GM23338 (cell line): ENCODE data around the gene SLC35B1.

Experiments
- CREB1 ChIP-seq: fragments of 250-450 bp; sonication (Bioruptor Pico); IDR thresholded peaks from 2 replicates; pipeline ENCODE4 v1.5.0; 2020; ENCODE audit warnings: low read depth, mild to moderate bottlenecking, moderate library complexity
- EZH2 ChIP-seq: fragments of 200-600 bp; sonication (generic); IDR thresholded peaks from one replicate; pipeline ENCODE4 v1.8.0; 2017; ENCODE audit warnings: antibody characterized with exemption, mild to moderate bottlenecking, low read depth; ENCODE audit not compliant: unreplicated experiment
- EZH2phosphoT487 ChIP-seq: fragments of 200-600 bp; sonication (generic); IDR thresholded peaks from one replicate; pipeline ENCODE4 v1.8.1; 2018; ENCODE audit warnings: antibody characterized with exemption; ENCODE audit not compliant: unreplicated experiment
- JUNB ChIP-seq: IDR thresholded peaks from one replicate; pipeline ENCODE4 v1.6.1; 2016; ENCODE audit warnings: antibody characterized with exemption; ENCODE audit not compliant: unreplicated experiment
- NANOG ChIP-seq: IDR thresholded peaks from 2 replicates; pipeline ENCODE4 v1.6.1; 2016; ENCODE audit warnings: antibody characterized with exemption, borderline replicate concordance
- POLR2AphosphoS5 ChIP-seq: IDR thresholded peaks from 2 replicates; pipeline ENCODE4 v1.6.1; 2016; ENCODE audit warnings: antibody characterized with exemption, low read depth
- ZNF114 ChIP-seq: fragments of 250-450 bp; sonication (Bioruptor Pico); IDR thresholded peaks from 2 replicates; pipeline ENCODE4 v1.5.0; 2020; ENCODE audit warnings: mild to moderate bottlenecking, moderate library complexity
- ZNF331 ChIP-seq: fragments of 250-450 bp; sonication (Bioruptor Pico); IDR thresholded peaks from 2 replicates; pipeline ENCODE4 v1.5.0; 2020; ENCODE audit warnings: low read depth, mild to moderate bottlenecking, moderate library complexity
- TF ChIP-seq, protein P1 (sequence below), 2 experiments: fragments of 200-600 bp in 1 of 2; sonication (generic) in 1 of 2; conservative IDR thresholded peaks; 2 replicates each; pipeline versions ENCODE4 v1.5.1 to v1.6.1; 2016 to 2017; ENCODE audit warnings: antibody characterized with exemption in 2 of 2, low read depth in 2 of 2, mild to moderate bottlenecking in 2 of 2, moderate library complexity in 1 of 2
- TF ChIP-seq, protein P2 (sequence below): IDR thresholded peaks from one replicate; pipeline ENCODE4 v1.6.1; 2018; ENCODE audit warnings: antibody characterized with exemption; ENCODE audit not compliant: unreplicated experiment

DNA sequence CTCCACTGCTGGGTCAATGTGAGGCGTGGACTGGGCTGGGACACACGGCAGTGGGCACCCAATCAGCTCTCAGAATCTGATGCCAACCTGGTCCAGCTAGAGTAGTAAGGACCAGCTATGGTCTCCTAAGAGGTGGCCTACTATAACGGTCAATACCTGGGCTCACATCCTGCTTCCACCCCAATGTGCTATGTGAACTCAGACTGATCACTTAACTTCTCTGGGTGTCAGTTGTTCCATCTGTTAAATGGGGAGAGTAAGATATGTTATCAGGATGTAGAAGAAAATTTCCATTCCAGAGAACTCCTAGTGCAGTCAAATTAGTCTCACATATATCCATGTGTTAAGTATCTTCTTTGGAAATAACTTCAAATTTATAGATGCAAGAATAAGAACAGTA lies 42.0 kb upstream of the SLC35B1 start:
- TF ChIP-seq, protein P1, sequence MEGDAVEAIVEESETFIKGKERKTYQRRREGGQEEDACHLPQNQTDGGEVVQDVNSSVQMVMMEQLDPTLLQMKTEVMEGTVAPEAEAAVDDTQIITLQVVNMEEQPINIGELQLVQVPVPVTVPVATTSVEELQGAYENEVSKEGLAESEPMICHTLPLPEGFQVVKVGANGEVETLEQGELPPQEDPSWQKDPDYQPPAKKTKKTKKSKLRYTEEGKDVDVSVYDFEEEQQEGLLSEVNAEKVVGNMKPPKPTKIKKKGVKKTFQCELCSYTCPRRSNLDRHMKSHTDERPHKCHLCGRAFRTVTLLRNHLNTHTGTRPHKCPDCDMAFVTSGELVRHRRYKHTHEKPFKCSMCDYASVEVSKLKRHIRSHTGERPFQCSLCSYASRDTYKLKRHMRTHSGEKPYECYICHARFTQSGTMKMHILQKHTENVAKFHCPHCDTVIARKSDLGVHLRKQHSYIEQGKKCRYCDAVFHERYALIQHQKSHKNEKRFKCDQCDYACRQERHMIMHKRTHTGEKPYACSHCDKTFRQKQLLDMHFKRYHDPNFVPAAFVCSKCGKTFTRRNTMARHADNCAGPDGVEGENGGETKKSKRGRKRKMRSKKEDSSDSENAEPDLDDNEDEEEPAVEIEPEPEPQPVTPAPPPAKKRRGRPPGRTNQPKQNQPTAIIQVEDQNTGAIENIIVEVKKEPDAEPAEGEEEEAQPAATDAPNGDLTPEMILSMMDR (conservative IDR thresholded peaks at IDR 0.05; ENCODE audit: low read depth in 2 of 2), result no peak
- TF ChIP-seq JUNB, result no peak
- TF ChIP-seq, protein P2, sequence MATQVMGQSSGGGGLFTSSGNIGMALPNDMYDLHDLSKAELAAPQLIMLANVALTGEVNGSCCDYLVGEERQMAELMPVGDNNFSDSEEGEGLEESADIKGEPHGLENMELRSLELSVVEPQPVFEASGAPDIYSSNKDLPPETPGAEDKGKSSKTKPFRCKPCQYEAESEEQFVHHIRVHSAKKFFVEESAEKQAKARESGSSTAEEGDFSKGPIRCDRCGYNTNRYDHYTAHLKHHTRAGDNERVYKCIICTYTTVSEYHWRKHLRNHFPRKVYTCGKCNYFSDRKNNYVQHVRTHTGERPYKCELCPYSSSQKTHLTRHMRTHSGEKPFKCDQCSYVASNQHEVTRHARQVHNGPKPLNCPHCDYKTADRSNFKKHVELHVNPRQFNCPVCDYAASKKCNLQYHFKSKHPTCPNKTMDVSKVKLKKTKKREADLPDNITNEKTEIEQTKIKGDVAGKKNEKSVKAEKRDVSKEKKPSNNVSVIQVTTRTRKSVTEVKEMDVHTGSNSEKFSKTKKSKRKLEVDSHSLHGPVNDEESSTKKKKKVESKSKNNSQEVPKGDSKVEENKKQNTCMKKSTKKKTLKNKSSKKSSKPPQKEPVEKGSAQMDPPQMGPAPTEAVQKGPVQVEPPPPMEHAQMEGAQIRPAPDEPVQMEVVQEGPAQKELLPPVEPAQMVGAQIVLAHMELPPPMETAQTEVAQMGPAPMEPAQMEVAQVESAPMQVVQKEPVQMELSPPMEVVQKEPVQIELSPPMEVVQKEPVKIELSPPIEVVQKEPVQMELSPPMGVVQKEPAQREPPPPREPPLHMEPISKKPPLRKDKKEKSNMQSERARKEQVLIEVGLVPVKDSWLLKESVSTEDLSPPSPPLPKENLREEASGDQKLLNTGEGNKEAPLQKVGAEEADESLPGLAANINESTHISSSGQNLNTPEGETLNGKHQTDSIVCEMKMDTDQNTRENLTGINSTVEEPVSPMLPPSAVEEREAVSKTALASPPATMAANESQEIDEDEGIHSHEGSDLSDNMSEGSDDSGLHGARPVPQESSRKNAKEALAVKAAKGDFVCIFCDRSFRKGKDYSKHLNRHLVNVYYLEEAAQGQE, result no peak
- no peak for TF ChIP-seq POLR2AphosphoS5
- no peak for TF ChIP-seq EZH2
- no peak for TF ChIP-seq EZH2phosphoT487
- TF ChIP-seq CREB1, result no peak
- no peak for TF ChIP-seq ZNF331 (CRISPR knock-in tag)
- no peak for TF ChIP-seq ZNF114 (CRISPR knock-in tag)
- TF ChIP-seq NANOG, result no peak
